ENCODE measurements around the gene SUN1. TPM values are rescaled to one million over a fixed set of nuclear protein-coding genes. Genes with fewer than 3 reads are reported as not detected.
A peak's percentile ranks its signal among the peaks of the same experiment; 100 is the strongest.
"Not testable (repeated sequence)": the region's sequence is repeated elsewhere in the genome, so short reads cannot be mapped to it uniquely, and the experiment has no call there.

SUN1 gene
- total RNA-seq, 1 donor from 2014 or later: 186 TPM

DNA sequence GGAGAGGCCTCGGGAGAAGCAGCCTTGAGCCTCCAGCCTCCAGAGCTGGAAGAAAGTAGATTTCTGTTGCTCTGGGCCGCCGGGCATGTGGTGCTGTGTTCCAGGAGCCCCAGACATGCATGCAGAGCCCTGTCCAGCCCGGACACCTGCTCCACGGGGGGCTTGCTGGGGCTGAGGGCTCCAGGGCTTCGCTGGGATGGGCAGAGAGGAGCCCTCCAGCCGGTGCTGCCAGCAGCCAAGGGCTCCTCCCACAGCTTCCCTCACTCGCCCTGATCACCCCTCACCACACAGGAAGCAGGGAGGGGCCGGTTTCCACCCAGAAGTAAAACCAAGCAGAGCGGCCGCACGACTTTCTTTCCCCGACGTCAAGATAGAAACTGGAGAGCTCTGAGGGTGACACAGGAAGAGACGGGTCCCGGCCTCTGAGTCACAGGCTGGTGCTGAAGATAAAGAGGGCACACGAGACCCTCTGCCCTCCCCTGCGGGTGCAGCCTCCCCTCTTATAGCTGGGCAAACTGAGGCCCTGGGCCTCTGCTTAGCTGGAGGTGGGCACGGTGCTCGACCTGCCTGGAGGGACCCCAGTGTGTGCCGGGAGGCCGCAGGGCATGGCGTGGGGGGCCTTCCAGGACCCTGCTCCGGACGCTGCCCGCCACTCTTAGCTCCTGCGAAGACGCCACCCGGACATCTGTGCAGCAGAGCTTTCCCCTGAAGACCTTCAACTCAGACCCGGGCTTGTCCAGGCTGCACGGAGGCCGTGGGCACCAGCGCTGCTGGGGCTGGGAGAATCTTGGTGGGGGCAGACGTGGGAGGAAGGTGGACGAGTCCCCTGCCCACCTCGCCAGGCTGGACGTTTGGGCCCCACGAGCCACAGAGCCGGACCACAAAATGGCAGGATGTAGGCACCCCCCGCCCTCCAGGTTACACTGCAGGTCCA is 91.1 kb downstream of the SUN1 start:
- H3K36me3 ChIP-seq: no peaks in the 10 kb centered on the region
- H3K4me1 ChIP-seq: peaks cover 3% of the 10 kb centered on the region in 2 donors
- H3K27me3 ChIP-seq: no peaks in the 10 kb centered on the region
- H3K4me3 ChIP-seq: no peak overlapping the region
- intact Hi-C loops (cut with DNase I): no loop called here
- TF ChIP-seq CTCF (IDR thresholded peaks at IDR 0.05): no peak
- no peak overlapping the region for H3K27ac ChIP-seq
- H3K9me3 ChIP-seq: no peaks in the 10 kb centered on the region
- peak; percentile 79 to 88 for DNase-seq (ENCODE audit: low spot score in 2 of 2)

- H3K4me1 ChIP-seq; H3K36me3 ChIP-seq; H3K27ac ChIP-seq; H3K27me3 ChIP-seq; intact Hi-C loops (cut with DNase I); H3K4me3 ChIP-seq; H3K9me3 ChIP-seq: not testable (repeated sequence)
- peak in 1 of 2 donors; percentile 50 for DNase-seq (ENCODE audit: low spot score in 2 of 2)
These were observed 91.8 kb downstream of the SUN1 start for GRCh38 chr7:924042-924441.

Other genes starting within 250 kb of the SUN1 start
- 20.5 TPM for gene DNAAF5, start 105.8 kb upstream of the SUN1 start, total RNA-seq
- 13.0 TPM for gene PRKAR1B, start 105.2 kb upstream of the SUN1 start, total RNA-seq
- gene GET4, start 44.1 kb downstream of the SUN1 start, total RNA-seq: 4.2 TPM
- gene ADAP1, start 122.2 kb downstream of the SUN1 start, total RNA-seq: 44.5 TPM
- 2.1 TPM for gene COX19, start 143.1 kb downstream of the SUN1 start, total RNA-seq
- gene CYP2W1, start 150.7 kb downstream of the SUN1 start, total RNA-seq: not detected
- gene GPR146, start 212.1 kb downstream of the SUN1 start, total RNA-seq: 224 TPM

Data from ascending aorta (tissue), 2 donors.